ENCODE data around the gene CHAF1A.
A peak's percentile ranks its signal among the peaks of the same experiment; 100 is the strongest.

CHAF1A gene

GRCh38 chr19:4464815-4465581 lies 62.6 kb downstream of the CHAF1A start:
- no peak for DNase-seq

GRCh38 chr19:4467835-4468234 lies 65.4 kb downstream of the CHAF1A start:
- DNase-seq = no peak

DNA sequence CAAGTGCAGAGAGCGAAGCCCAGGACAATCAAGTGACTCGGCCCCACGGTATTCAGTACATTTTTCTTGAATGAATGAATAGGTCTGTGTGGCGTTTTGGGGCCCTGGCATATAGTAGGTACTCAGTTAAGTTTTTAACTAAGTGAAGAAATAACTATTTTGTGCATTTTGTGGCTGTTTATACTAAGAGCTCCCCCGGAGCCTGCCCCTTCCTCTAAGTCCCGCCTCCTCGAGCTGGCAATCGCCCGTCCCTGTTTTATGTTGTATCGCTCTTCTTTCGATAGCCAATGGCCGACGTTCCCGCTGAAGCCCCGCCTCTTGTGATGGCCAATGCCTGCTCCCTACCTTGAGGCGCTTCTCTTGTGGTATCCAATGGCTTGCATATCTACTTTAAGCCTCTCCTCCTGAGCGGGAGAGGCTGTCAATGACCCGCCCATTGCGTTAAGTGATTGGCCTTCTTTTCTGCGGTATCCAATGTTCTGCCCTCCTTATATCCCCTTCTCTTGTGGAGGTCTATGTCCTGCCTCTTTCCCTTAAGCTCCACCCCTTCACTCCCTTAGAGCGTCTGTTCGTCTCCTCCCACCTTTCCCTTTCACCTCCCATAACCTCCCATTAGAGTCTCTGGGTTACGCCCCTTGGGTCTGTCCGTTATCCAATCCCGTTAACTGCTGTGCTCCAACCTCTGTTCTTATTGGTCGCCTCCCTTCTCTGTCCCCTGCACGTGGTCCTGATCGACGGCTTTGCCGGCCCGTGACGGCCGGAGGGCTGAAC lies 69.1 kb downstream of the CHAF1A start:
- peak; percentile 100 for DNase-seq

- no peak for DNase-seq
Measured at GRCh38 chr19:4472174-4472974, 69.9 kb downstream of the CHAF1A start, which contains the start of gene HDGFL2. HDGFL2 (plus strand) TSS chr19:4472297; CDS start chr19:4472351, 54 bp downstream.

DNA sequence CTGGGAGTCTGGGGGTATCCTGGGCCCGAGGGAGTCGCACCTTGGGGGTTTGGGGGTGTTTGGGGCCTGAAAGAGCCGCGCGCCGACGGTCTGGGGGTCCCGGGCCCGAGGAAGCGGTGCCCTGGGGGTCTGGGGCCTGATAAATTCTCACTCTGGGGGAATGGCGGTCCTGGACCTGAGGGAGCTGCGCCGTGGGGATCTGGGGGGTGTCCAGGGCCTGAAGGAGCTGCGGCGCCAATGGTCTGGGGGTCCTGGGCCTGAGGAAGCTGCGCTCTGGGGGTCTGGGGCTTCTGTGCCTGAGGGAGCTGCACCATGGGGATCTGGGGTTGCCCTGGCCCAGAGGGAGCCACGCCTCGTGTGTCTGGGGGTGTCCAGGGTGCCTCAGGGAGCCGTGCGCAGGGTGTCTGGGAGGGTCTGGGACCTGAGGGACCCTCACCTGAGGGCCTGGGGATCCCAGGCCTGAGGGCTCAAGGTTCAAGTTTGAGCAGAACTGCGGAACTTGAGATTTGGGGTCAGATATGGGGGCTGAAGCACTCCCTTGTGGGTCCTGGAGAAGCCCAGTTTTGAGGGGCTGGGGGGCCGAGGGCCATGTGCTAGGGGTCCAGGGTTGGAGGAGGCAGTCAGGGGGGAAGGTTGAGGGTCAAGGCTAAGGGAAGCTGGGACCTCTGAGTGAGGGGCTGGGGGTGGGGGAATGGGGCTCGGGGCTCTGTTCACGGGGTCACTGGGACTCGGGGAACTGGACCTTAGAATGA lies 70.7 kb downstream of the CHAF1A start:
- no peak for DNase-seq

GRCh38 chr19:4473763-4474513 lies 71.5 kb downstream of the CHAF1A start:
- no peak for DNase-seq

DNA sequence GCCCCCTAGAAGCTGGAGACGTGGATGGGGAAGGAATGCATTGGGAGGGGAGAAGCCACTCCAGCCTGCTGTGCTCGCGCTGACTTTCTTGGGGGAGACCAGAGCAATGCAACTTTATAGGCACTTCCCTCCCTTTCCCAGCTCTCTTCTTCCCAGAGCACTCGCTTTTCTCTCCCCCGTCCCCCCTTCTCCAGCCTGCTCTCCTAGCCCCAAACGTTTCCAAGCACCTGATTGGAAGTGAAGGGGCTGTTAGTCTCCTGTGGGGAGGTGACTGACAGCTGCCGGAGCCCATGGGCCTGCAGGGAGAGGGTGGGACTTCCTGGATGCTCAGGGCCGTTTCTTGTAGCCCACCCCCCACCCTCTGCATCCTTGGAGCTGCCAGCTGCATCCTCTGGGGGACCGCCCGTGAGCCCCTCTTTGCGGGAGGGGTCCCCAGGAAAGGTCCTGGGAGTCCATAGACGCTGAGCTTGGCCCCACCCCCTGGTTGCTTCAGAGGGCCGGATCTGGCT lies 72.1 kb downstream of the CHAF1A start:
- peak; percentile 66 to 83 for DNase-seq

GRCh38 chr19:4477034-4477801 lies 74.8 kb downstream of the CHAF1A start:
- no peak for DNase-seq

GRCh38 chr19:4482721-4483364 lies 80.4 kb downstream of the CHAF1A start:
- DNase-seq = no peak

DNA sequence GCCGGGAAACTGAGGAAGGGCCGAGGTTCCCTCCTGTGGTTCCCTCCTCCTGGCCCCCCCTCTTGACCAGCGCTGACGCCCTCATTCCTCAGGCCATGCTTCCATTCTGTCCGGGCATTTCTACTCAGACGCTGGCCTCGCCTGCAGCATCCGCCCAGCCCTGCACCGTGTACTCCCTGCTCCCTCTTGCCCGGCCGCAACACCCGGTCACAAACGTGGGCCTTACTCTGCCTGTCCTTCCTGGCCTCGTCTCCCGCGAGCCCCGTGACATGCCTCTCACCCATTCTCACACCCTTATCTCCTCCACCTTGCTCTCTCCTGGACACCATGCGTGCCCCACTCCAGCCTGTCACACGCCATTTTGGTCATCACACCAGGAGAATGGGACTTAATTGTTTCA lies 80.9 kb downstream of the CHAF1A start:
- no peak for DNase-seq

DNA sequence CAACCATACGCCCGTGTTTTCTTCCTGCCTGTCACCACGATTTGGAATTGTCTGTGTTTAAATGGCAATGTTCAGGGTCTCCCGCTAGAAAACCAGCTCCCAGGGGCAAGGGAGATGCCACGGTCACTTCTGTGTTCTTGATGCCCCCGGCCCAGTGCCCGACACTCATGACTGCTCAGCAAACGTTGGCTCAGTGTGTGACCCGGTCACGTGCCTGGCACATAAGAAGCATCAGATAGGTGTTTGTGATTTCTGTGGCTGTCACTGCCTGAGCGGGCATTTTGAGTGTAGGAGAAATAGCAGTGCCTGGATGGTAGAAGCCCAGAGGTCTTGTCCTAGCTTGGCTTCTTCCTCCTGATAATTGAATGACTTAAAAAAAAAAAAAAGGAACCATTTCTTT lies 85.1 kb downstream of the CHAF1A start:
- DNase-seq = no peak

DNA sequence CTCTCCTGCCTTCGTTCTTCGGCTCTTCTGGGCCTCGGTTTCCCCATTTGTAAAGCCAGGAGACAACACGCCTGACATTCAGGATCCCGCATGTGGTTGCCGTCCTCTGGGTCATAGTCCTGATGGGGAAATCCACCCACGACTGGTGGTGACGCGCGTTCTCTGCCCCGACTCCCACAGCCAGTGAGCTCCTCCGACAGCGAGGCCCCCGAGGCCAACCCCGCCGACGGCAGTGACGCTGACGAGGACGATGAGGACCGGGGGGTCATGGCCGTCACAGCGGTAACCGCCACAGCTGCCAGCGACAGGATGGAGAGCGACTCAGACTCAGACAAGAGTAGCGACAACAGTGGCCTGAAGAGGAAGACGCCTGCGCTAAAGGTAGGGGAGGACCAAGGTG lies 86.1 kb downstream of the CHAF1A start:
- no peak for DNase-seq

DNA sequence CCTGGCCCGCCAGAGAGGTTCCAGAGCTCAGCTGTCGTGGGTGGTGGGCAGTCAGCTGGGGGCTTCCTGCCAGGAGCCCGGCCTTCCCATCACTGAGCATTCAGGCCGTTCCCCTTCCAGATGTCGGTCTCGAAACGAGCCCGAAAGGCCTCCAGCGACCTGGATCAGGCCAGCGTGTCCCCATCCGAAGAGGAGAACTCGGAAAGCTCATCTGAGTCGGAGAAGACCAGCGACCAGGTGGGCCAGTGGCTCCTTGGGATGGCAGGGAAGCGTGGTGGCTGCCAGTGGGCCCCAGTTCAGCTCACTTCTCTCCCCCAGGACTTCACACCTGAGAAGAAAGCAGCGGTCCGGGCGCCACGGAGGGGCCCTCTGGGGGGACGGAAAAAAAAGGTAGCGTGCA lies 89.0 kb downstream of the CHAF1A start:
- DNase-seq = no peak

DNA sequence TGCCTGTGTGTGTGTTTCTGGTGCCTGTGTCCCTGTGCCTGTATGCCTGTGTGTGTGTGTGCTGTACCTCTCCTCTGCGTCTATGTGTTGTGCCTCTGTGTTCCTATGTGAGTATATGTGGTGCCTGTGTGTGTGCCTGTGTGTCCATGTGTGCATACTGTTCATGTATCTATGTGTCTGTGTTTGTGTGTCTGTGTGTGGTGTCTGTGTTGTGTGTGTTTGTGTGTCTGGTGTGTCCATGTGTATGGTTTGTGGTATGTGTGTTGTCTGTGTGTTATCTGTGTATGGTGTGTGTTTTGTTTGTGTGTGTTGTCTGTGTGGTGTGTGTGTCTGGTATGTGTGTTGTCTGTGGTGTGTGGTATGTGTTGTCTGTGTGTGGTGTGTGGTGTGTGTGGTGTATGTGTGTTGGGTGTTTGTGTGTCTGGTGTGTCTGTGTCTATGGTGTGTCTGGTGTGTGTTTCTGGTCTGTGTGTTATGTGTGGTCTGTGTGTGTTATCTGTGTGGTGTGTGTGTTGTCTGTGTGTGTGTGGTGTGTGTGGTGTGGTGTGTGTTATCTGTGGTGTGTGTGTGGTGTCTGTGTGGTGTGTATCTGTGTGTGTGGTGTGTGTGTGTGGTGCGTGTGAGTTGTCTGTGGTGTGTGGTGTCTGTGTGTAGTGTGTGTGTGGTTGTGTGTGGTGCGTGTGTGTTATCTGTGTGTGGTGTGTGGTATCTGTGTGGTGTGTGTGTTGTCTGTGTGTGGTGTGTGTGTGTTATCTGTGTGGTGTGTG lies 90.1 kb downstream of the CHAF1A start:
- DNase-seq = no peak

Data from cerebellar nuclear complex (tissue), 1 donor.